Neural cell (in vitro differentiated cells): ENCODE results near the gene NUDT8.

Source experiments
- CTCF ChIP-seq: fragments of 450-650 bp; IDR thresholded peaks from 2 replicates; pipeline ENCODE4 v1.5.1; 2014; ENCODE audit warnings: antibody characterized with exemption, mild to moderate bottlenecking, moderate library complexity; ENCODE audit not compliant: poor library complexity, severe bottlenecking
- EP300 ChIP-seq: fragments of 450-650 bp; conservative IDR thresholded peaks from 2 replicates; pipeline ENCODE4 v1.6.1; 2014; ENCODE audit warnings: antibody characterized with exemption, mild to moderate bottlenecking, moderate library complexity; ENCODE audit not compliant: poor library complexity, severe bottlenecking
- EZH2 ChIP-seq: fragments of 200-600, 300-800 bp; shearing (Covaris generic), sonication (generic); IDR thresholded peaks from 2 replicates; pipeline ENCODE4 v1.6.1; 2014; ENCODE audit warnings: antibody characterized with exemption, low read length, borderline replicate concordance, mild to moderate bottlenecking; ENCODE audit not compliant: insufficient read depth, poor library complexity, severe bottlenecking
- POLR2AphosphoS5 ChIP-seq: IDR thresholded peaks from 2 replicates; pipeline ENCODE4 v1.6.1; 2012
- RAD21 ChIP-seq: fragments of 450-650 bp; conservative IDR thresholded peaks from 2 replicates; pipeline ENCODE4 v1.6.1; 2014; ENCODE audit warnings: antibody characterized with exemption, mild to moderate bottlenecking, moderate library complexity
- REST ChIP-seq: IDR thresholded peaks from 2 replicates; pipeline ENCODE4 v1.6.1; 2012; ENCODE audit warnings: borderline replicate concordance
- TAF1 ChIP-seq: IDR thresholded peaks from 2 replicates; pipeline ENCODE4 v1.6.1; 2012; ENCODE audit warnings: low read depth

- no peak for TF ChIP-seq CTCF
- TF ChIP-seq POLR2AphosphoS5: no peak
- no peak for TF ChIP-seq EZH2
- no peak for TF ChIP-seq TAF1
- TF ChIP-seq REST: no peak
- TF ChIP-seq RAD21: no peak
- no peak for TF ChIP-seq EP300
These were observed 37.9 kb upstream of the NUDT8 start for GRCh38 chr11:67667490-67668191.
